Neural cell (in vitro differentiated cells): Measurements from ENCODE around the gene TXNDC16. TPM values are rescaled to one million over a fixed set of nuclear protein-coding genes. Genes with fewer than 3 reads are reported as not detected.

ENCODE experiments used
- H2AFZ ChIP-seq: fragments of 200-600, 300-800 bp; sonication (generic), shearing (Covaris generic); 2 replicates; pipeline ENCODE4 v1.6.0; 2014; ENCODE audit warnings: low read depth, mild to moderate bottlenecking, antibody characterized with exemption, low read length, moderate library complexity
- H3F3A ChIP-seq: fragments of 200-600 bp; shearing (Covaris generic); 2 replicates; pipeline ENCODE4 v1.6.1; 2016; ENCODE audit warnings: mild to moderate bottlenecking, moderate library complexity, mixed read lengths, antibody characterized with exemption, low read length; ENCODE audit not compliant: insufficient read depth, poor library complexity, severe bottlenecking
- H3K27ac ChIP-seq: fragments of 200-600, 300-800 bp; sonication (generic), shearing (Covaris generic); 2 replicates; pipeline ENCODE4 v1.5.1; 2014; ENCODE audit warnings: mild to moderate bottlenecking, low read length, moderate library complexity
- H3K27me3 ChIP-seq: fragments of 300-800, 200-600 bp; sonication (generic), shearing (Covaris generic); 2 replicates; pipeline ENCODE4 v1.6.0; 2014; ENCODE audit warnings: mild to moderate bottlenecking, low read depth, low read length, moderate library complexity; ENCODE audit not compliant: insufficient read depth
- H3K36me3 ChIP-seq: fragments of 300-800, 200-600 bp; sonication (generic), shearing (Covaris generic); 2 replicates; pipeline ENCODE4 v1.5.1; 2014; ENCODE audit warnings: mild to moderate bottlenecking, antibody characterized with exemption, low read length, moderate library complexity; ENCODE audit not compliant: insufficient read depth
- H3K4me2 ChIP-seq: fragments of 300-800, 200-600 bp; sonication (generic), shearing (Covaris generic); 2 replicates; pipeline ENCODE4 v1.6.0; 2014; ENCODE audit warnings: mild to moderate bottlenecking, low read length
- H3K4me3 ChIP-seq: fragments of 300-800, 200-600 bp; sonication (generic), shearing (Covaris generic); 2 replicates; pipeline ENCODE4 v1.5.1; 2014; ENCODE audit warnings: mild to moderate bottlenecking, low read length, moderate library complexity
- H3K79me2 ChIP-seq: fragments of 200-600 bp; shearing (Covaris generic); replicated peaks from 2 replicates; pipeline ENCODE4 v1.6.0; 2014; ENCODE audit warnings: mild to moderate bottlenecking, low read length, moderate library complexity; ENCODE audit not compliant: insufficient read depth
- H3K9ac ChIP-seq: fragments of 300-800, 200-600 bp; sonication (generic), shearing (Covaris generic); 2 replicates; pipeline ENCODE4 v1.6.1; 2016; ENCODE audit warnings: mild to moderate bottlenecking, low read length, mixed read lengths
- H3K9me2 ChIP-seq: fragments of 200-600 bp; shearing (Covaris generic); 2 replicates; pipeline ENCODE4 v1.6.1; 2016; ENCODE audit warnings: mild to moderate bottlenecking, low read length, mixed read lengths; ENCODE audit not compliant: insufficient read depth
- H3K9me3 ChIP-seq: fragments of 200-600, 300-800 bp; sonication (generic), shearing (Covaris generic); 2 replicates; pipeline ENCODE4 v1.6.1; 2016; ENCODE audit warnings: mild to moderate bottlenecking, mixed run types, low read length, moderate library complexity, mixed read lengths
- H4K20me1 ChIP-seq: fragments of 200-600 bp; shearing (Covaris generic); 2 replicates; pipeline ENCODE4 v1.6.1; 2016; ENCODE audit warnings: mild to moderate bottlenecking, mixed run types; ENCODE audit not compliant: insufficient read depth
- EP300 ChIP-seq: fragments of 450-650 bp; conservative IDR thresholded peaks from 2 replicates; pipeline ENCODE4 v1.6.1; 2014; ENCODE audit warnings: antibody characterized with exemption, mild to moderate bottlenecking, moderate library complexity; ENCODE audit not compliant: poor library complexity, severe bottlenecking
- EZH2 ChIP-seq: fragments of 200-600, 300-800 bp; shearing (Covaris generic), sonication (generic); IDR thresholded peaks from 2 replicates; pipeline ENCODE4 v1.6.1; 2014; ENCODE audit warnings: antibody characterized with exemption, low read length, borderline replicate concordance, mild to moderate bottlenecking; ENCODE audit not compliant: insufficient read depth, poor library complexity, severe bottlenecking
- MXI1 ChIP-seq: fragments of 450-650 bp; conservative IDR thresholded peaks from 2 replicates; pipeline ENCODE4 v1.6.1; 2014; ENCODE audit warnings: antibody characterized with exemption, mild to moderate bottlenecking; ENCODE audit not compliant: poor library complexity, severe bottlenecking
- POLR2AphosphoS5 ChIP-seq: IDR thresholded peaks from 2 replicates; pipeline ENCODE4 v1.6.1; 2012
- RAD21 ChIP-seq: fragments of 450-650 bp; conservative IDR thresholded peaks from 2 replicates; pipeline ENCODE4 v1.6.1; 2014; ENCODE audit warnings: antibody characterized with exemption, mild to moderate bottlenecking, moderate library complexity
- SMC3 ChIP-seq: fragments of 450-650 bp; conservative IDR thresholded peaks from 2 replicates; pipeline ENCODE4 v1.6.1; 2014; ENCODE audit warnings: antibody characterized with exemption, mild to moderate bottlenecking, moderate library complexity; ENCODE audit not compliant: poor library complexity
- TAF1 ChIP-seq: IDR thresholded peaks from 2 replicates; pipeline ENCODE4 v1.6.1; 2012; ENCODE audit warnings: low read depth
- polyA plus RNA-seq: library from polyadenylated mRNA; depleted of rRNA; stranded (reverse); fragments of >200 nt; gene quantifications from 2 replicates; pipeline ENCODE4 v1.2.3, GENCODE V29; 2014
- TF ChIP-seq, protein P1 (sequence below): fragments of 450-650 bp; IDR thresholded peaks from 2 replicates; pipeline ENCODE4 v1.5.1; 2014; ENCODE audit warnings: antibody characterized with exemption, mild to moderate bottlenecking, moderate library complexity; ENCODE audit not compliant: poor library complexity, severe bottlenecking
- TF ChIP-seq, protein P2 (sequence below): IDR thresholded peaks from 2 replicates; pipeline ENCODE4 v1.6.1; 2012; ENCODE audit warnings: borderline replicate concordance

TXNDC16 gene
- polyA plus RNA-seq, 1 donor from 2014 or later, result 58.4 TPM

DNA sequence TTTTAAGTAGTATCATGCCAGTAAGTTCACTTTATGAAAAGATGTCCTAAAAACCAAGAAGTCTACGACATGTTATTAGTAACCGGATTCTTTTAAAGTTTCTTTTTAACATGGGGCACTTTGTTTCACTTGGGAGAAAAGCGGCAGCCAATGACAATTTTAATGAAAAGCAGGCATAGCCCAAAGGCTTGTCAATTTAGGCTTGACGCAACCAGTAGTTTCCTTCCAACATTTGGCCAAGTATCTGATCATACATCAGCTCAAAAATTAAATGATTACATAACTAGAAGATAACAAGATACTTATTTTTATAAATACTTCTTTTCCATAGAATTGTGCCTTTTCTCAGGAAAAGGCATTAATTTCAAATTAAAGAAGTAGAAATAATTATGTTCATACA lies 112.8 kb downstream of the TXNDC16 start:
- H4K20me1 ChIP-seq, result no peaks in the 10 kb centered on the region
- H3K4me2 ChIP-seq, result no peak overlapping the region
- H3K27ac ChIP-seq, result no peak overlapping the region
- no peaks in the 10 kb centered on the region for H3K9me2 ChIP-seq
- no peak overlapping the region for H3K9ac ChIP-seq
- TF ChIP-seq SMC3, result no peak
- no peak for TF ChIP-seq EZH2
- TF ChIP-seq, protein P1, sequence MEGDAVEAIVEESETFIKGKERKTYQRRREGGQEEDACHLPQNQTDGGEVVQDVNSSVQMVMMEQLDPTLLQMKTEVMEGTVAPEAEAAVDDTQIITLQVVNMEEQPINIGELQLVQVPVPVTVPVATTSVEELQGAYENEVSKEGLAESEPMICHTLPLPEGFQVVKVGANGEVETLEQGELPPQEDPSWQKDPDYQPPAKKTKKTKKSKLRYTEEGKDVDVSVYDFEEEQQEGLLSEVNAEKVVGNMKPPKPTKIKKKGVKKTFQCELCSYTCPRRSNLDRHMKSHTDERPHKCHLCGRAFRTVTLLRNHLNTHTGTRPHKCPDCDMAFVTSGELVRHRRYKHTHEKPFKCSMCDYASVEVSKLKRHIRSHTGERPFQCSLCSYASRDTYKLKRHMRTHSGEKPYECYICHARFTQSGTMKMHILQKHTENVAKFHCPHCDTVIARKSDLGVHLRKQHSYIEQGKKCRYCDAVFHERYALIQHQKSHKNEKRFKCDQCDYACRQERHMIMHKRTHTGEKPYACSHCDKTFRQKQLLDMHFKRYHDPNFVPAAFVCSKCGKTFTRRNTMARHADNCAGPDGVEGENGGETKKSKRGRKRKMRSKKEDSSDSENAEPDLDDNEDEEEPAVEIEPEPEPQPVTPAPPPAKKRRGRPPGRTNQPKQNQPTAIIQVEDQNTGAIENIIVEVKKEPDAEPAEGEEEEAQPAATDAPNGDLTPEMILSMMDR, result no peak
- no peak for TF ChIP-seq TAF1
- TF ChIP-seq, protein P2, sequence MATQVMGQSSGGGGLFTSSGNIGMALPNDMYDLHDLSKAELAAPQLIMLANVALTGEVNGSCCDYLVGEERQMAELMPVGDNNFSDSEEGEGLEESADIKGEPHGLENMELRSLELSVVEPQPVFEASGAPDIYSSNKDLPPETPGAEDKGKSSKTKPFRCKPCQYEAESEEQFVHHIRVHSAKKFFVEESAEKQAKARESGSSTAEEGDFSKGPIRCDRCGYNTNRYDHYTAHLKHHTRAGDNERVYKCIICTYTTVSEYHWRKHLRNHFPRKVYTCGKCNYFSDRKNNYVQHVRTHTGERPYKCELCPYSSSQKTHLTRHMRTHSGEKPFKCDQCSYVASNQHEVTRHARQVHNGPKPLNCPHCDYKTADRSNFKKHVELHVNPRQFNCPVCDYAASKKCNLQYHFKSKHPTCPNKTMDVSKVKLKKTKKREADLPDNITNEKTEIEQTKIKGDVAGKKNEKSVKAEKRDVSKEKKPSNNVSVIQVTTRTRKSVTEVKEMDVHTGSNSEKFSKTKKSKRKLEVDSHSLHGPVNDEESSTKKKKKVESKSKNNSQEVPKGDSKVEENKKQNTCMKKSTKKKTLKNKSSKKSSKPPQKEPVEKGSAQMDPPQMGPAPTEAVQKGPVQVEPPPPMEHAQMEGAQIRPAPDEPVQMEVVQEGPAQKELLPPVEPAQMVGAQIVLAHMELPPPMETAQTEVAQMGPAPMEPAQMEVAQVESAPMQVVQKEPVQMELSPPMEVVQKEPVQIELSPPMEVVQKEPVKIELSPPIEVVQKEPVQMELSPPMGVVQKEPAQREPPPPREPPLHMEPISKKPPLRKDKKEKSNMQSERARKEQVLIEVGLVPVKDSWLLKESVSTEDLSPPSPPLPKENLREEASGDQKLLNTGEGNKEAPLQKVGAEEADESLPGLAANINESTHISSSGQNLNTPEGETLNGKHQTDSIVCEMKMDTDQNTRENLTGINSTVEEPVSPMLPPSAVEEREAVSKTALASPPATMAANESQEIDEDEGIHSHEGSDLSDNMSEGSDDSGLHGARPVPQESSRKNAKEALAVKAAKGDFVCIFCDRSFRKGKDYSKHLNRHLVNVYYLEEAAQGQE, result no peak
- TF ChIP-seq EP300, result no peak
- TF ChIP-seq MXI1, result no peak
- no peak for TF ChIP-seq POLR2AphosphoS5
- no peak for TF ChIP-seq RAD21
- no peaks in the 10 kb centered on the region for H3K27me3 ChIP-seq
- H3K4me3 ChIP-seq, result no peak overlapping the region
- no peaks in the 10 kb centered on the region for H3K9me3 ChIP-seq
- no peaks in the 10 kb centered on the region for H3K79me2 ChIP-seq
- H3F3A ChIP-seq, result no peaks in the 10 kb centered on the region
- H2AFZ ChIP-seq, result no peak overlapping the region
- no peaks in the 10 kb centered on the region for H3K36me3 ChIP-seq

DNA sequence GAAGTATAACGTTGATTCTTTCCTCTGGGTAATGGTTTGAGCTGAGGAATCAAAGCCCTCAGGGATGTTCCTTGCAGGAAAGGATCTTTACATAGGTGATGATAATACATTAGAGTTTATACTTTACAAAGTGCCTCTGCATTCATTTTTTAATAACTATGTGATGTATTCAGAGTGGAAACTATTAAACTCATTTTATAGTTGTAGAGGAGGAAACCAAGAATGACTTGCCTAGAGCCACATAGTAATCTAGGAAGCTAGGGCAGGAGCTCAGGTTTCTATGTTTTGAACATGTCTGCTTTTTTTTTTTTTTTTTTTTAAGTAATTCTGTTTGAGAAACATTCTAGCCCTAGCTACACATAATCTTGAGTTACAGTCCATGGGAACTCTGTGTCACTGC lies 117.3 kb downstream of the TXNDC16 start:
- Histone ChIP-seq H3K9ac (no peak overlapping the region), H3F3A (no peaks in the 10 kb centered on the region), H3K36me3 (no peaks in the 10 kb centered on the region), H3K27me3 (no peaks in the 10 kb centered on the region), H3K79me2 (no peaks in the 10 kb centered on the region), H3K4me3 (no peak overlapping the region), H3K9me2 (no peaks in the 10 kb centered on the region), H3K27ac (no peak overlapping the region), H4K20me1 (no peaks in the 10 kb centered on the region), H2AFZ (no peak overlapping the region), H3K9me3 (no peaks in the 10 kb centered on the region), H3K4me2 (no peak overlapping the region)
- TF ChIP-seq SMC3 (no peak), TAF1 (no peak), EZH2 (no peak), POLR2AphosphoS5 (no peak), MXI1 (no peak), EP300 (no peak)
- TF ChIP-seq, protein P2, result no peak
- TF ChIP-seq, protein P1, result no peak
